GM21737 (cell line): ENCODE measurements around the gene CFAP73.
"Not testable (repeated sequence)": the region's sequence is repeated elsewhere in the genome, so short reads cannot be mapped to it uniquely, and the experiment has no call there.

Experiments
- ATAC-seq: cut with Tn5 transposase; IDR thresholded peaks from one replicate; pipeline ENCODE4 v1.9.1; 2021; ENCODE audit warnings: mild to moderate bottlenecking, moderate library complexity; ENCODE audit not compliant: unreplicated experiment

The CFAP73 gene

GRCh38 chr12:113149361-113150150, at the start of gene CFAP73:
CFAP73 (plus strand) TSS chr12:113149724; CDS start chr12:113149858, 134 bp downstream.
- no peak for ATAC-seq

GRCh38 chr12:113099764-113100163, 49.8 kb upstream of the CFAP73 start:
- ATAC-seq: no peak

DNA sequence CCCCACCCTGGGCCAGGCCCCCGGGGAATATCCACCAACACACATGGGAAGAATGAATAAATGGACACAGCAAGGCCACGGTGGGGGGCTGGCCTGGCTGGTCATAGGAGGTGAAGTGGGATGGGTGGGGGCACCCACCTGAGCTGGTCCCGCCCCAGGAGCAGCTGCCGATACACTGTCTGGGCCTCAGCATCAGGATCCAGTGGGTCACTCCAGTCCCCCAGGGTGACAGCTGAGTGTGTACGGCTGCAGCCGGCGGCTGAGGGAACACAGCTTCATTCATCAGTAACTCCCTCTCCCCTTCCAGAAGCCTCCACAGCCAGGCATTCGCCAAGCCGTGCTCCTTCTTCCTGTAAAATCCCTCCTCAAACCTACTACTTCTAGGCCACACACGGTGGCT, 47.8 kb upstream of the CFAP73 start:
- no peak for ATAC-seq

DNA sequence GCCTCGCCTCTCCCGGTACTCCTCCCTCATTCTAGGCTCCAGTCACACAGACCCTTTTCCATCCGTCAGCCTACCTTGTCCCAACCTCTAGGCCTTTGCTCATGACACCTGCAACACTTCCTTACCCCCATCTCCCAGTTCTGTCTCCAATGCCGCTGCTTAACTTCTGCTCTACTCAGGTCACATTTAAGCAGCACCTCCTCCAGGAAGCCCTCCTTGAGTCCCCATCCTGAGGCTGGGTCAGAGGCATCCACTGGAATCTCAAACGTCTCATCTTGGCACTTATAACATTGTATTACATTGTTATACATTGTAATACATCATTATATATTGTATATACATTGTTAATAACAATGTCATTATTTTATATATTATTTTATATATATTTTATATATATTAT, 46.7 kb upstream of the CFAP73 start:
- ATAC-seq: no peak

- no peak for ATAC-seq
Measured at GRCh38 chr12:113103756-113104450, 45.6 kb upstream of the CFAP73 start.

DNA sequence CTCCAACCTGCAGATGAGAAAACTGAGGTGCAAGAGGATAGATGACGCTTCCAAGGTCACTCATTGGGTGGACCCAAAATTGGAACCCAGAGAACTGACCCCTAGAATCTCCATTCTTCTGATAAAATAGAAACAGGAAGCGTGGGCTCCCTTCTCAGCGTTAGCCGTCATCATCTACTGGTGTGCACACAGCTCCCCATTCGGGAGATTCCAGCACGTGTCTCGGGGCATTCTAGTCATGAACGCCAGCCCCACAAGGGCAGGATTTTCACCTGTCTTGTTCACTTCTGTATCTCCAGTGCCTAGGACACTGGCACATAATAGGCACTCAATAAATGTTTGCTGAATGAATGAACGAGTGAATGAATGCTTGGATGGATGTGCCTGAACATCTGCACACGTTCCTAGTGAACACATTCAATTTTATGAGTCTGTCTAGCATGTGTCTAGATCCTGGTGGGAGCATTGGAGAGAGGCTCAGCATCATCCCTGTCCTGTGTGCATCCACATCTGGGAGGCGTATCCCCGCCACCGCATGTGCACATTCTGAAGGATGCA, 44.5 kb upstream of the CFAP73 start:
- no peak for ATAC-seq

- ATAC-seq: no peak
Measured at GRCh38 chr12:113105606-113106271, 43.8 kb upstream of the CFAP73 start.

DNA sequence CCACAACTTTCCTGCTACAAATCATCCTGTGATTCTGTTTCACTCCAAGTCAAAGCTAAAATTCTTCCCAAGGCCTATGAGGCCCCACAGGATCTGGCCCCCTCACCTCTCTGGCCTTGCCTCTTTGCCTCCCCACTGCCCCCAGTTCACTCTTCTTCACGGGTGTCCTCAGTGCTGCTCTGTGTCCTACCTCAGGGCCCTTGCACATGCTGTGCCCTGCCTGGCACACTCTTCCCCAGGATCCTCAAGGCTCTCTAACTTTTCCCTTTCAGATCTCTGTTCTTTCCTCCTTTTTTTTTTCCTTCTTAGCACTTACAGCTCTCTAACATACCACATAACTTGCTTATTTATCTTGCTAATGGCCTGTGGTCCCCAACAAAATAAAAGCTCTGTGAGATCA, 43.2 kb upstream of the CFAP73 start:
- ATAC-seq: no peak

- ATAC-seq: no peak
Measured at GRCh38 chr12:113108308-113108707, 41.2 kb upstream of the CFAP73 start.

- no peak for ATAC-seq
Measured at GRCh38 chr12:113109360-113109759, 40.2 kb upstream of the CFAP73 start.

GRCh38 chr12:113109872-113110599, 39.5 kb upstream of the CFAP73 start:
- ATAC-seq: no peak

GRCh38 chr12:113111247-113111646, 38.3 kb upstream of the CFAP73 start:
- no peak for ATAC-seq

- ATAC-seq: no peak
Measured at GRCh38 chr12:113112043-113112899, 37.3 kb upstream of the CFAP73 start.

DNA sequence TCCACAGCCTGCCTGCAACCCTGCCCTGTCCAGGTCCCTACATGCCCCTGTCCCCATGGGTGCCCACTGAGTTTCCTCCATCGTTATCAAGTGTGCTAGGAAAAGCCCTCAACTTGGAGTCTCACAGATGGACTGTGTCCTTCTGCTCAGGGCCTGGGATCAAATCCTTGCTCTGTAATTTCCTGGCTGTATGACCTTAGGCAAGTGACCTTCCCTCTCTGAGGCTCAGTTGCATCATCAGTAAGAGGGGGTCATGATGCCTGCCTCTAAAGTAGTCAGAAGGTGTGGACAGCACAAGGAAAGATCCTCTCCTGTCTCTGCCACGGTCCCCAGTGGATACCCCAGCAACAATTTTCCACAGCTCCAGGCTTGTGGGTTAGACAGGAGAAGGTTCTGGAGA, 36.1 kb upstream of the CFAP73 start:
- ATAC-seq: no peak

- ATAC-seq: no peak
Measured at GRCh38 chr12:113114447-113115178, 34.9 kb upstream of the CFAP73 start.

- no peak for ATAC-seq
Measured at GRCh38 chr12:113115455-113116126, 33.9 kb upstream of the CFAP73 start.

- no peak for ATAC-seq
Measured at GRCh38 chr12:113116875-113117274, 32.6 kb upstream of the CFAP73 start.

DNA sequence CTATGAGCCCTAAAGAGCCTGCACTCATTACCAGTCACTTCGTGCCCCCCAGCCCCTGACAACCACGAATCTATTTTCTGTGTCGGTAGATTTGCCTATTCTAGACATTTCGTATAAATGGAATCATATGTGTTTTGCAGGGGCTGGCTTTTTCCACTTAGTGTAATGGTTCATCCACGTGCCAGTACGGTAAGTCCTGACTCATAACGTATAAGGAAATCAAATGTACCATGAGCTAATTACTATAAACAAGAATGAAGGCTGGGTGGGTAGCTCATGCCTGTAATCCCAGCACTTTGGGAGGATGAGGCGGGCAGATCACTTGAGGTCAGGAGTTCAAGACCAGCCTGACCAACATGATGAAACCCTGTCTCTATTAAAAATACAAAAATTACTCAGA, 31.8 kb upstream of the CFAP73 start:
- ATAC-seq: not testable (repeated sequence)

DNA sequence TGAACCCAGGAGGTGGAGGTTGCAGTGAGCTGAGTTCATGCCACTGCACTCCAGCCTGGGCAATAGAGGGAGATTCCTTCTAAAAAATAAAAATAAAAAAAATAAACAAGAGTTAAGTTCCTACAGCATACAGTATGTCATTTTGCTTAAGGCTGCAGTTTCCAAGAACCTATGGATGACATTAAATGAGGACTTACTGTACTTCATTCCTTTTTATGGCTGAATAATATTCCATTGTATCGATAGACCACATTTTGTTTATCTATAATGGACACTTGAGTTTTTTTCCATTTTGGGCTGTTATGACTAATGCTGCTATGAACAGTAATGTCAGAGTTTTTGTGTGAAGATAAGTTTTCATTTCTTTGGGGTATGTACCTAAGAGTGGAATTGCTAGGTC, 31.4 kb upstream of the CFAP73 start:
- no peak for ATAC-seq
